Upper lobe of right lung (tissue), 1 donor: Measurements from ENCODE around the gene MMAB. TPM values are rescaled to one million over a fixed set of nuclear protein-coding genes. Genes with fewer than 3 reads are reported as not detected.

Experiments
- ATAC-seq: fragments of 200-7000 bp; cut with Tn5 transposase; one replicate; pipeline ENCODE4 v1.9.1; 2020; ENCODE audit warnings: mild to moderate bottlenecking, moderate library complexity
- DNase-seq: peaks from one replicate; pipeline ENCODE4 v3.0.0-alpha.2; 2020
- H3K27ac ChIP-seq: fragments of 200-600 bp; one replicate; pipeline ENCODE4 v1.8.0; 2022
- H3K27me3 ChIP-seq: fragments of 200-600 bp; one replicate; pipeline ENCODE4 v1.8.0; 2022; ENCODE audit warnings: mild to moderate bottlenecking
- H3K36me3 ChIP-seq: fragments of 200-600 bp; one replicate; pipeline ENCODE4 v1.8.0; 2022
- H3K4me1 ChIP-seq: fragments of 200-600 bp; one replicate; pipeline ENCODE4 v1.8.0; 2022
- H3K4me3 ChIP-seq: fragments of 200-600 bp; one replicate; pipeline ENCODE4 v1.8.0; 2022; ENCODE audit warnings: mild to moderate bottlenecking
- H3K9me3 ChIP-seq: fragments of 200-600 bp; one replicate; pipeline ENCODE4 v1.8.0; 2022
- intact Hi-C: fragments of 100-400 bp; cut with DNase I; formaldehyde crosslinking; loops from one replicate; pipeline ENCODE4 v1.11.0; 2022
- total RNA-seq: library from RNA; stranded (reverse); fragmentation: NEBNext Ultra II Directional; extraction: Animal tissue kit (Norgen Biotek cat#: 25700); gene quantifications from one replicate; pipeline ENCODE4 v1.2.1, GENCODE V29; 2021
- TF ChIP-seq, protein P1 (sequence below): fragments of 200-600 bp; IDR thresholded peaks from one replicate; pipeline ENCODE4 v1.8.0; 2022; ENCODE audit warnings: antibody characterized with exemption
- donor health status: DM: no; HTN: yes; CAD: no; lungs with severe emphysema.

Gene MMAB
- total RNA-seq, 1 donor from 2014 or later, result 58.0 TPM

DNA sequence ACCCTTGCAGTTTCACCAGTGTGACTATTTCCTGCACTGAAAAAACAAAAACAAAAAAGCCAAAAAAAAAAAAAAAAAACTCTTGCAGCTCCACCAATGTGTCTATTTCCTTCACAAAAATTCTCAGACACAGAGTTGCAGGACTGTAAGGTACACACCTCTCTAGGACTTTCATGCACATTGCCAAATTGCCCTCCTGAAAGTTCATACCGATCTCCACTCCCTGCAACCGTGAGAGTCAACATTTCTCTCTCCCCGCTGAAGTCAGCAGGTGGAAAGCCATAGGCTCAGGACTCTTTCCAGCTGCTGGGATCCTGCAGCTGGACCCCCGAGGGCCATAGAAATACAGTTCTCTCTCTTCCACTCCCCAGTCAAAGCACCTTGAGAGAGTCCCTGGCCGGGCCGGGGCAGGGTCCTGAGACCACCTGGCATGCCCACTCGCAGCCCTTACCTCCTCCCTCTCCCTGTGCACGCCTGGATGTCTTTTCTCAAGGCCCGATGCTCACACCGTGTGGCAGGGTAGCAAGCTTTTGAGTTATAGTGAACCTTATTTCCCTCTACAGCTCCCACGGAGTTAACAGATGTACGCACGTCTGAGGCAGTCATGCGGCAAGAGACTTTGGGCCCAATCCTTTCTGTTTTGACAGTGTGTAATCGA, 23.6 kb downstream of the MMAB start:
- intact Hi-C loops, result no loop called here
- no peaks in the 10 kb centered on the region for H3K4me1 ChIP-seq
- DNase-seq, result no peak
- no peak overlapping the region for H3K4me3 ChIP-seq
- peaks cover 29% of the 10 kb centered on the region for H3K27me3 ChIP-seq
- no peak overlapping the region for H3K27ac ChIP-seq
- no peaks in the 10 kb centered on the region for H3K36me3 ChIP-seq
- no peak for ATAC-seq
- TF ChIP-seq, protein P1, sequence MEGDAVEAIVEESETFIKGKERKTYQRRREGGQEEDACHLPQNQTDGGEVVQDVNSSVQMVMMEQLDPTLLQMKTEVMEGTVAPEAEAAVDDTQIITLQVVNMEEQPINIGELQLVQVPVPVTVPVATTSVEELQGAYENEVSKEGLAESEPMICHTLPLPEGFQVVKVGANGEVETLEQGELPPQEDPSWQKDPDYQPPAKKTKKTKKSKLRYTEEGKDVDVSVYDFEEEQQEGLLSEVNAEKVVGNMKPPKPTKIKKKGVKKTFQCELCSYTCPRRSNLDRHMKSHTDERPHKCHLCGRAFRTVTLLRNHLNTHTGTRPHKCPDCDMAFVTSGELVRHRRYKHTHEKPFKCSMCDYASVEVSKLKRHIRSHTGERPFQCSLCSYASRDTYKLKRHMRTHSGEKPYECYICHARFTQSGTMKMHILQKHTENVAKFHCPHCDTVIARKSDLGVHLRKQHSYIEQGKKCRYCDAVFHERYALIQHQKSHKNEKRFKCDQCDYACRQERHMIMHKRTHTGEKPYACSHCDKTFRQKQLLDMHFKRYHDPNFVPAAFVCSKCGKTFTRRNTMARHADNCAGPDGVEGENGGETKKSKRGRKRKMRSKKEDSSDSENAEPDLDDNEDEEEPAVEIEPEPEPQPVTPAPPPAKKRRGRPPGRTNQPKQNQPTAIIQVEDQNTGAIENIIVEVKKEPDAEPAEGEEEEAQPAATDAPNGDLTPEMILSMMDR, result no peak
- no peaks in the 10 kb centered on the region for H3K9me3 ChIP-seq

DNA sequence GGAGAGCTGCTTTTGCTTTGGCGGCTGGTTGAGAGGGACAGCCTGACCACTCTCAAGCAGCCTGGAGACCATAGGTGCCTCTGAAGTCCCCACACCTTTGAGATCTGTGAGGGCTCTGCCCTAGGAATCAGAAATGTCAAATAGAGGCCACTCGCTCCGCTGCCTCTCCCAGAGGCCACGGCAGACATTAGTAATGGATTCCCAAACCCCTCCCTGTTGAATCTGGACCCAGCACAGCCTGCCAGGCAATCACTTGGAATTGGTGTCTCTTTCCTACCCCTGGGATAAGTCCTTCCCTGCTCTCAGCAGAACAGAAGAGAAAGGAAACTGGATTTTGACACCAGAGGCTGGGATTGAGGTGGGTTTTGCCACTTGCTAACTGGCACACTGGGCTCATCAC, 25.0 kb downstream of the MMAB start:
- ATAC-seq (no peak), DNase-seq (no peak)
- no peaks in the 10 kb centered on the region for H3K4me1 ChIP-seq
- TF ChIP-seq, protein P1, result no peak
- intact Hi-C loops, result no loop called here
- no peaks in the 10 kb centered on the region for H3K36me3 ChIP-seq
- H3K27me3 ChIP-seq, result peaks cover 29% of the 10 kb centered on the region
- H3K9me3 ChIP-seq, result no peaks in the 10 kb centered on the region
- no peak overlapping the region for H3K27ac ChIP-seq
- no peak overlapping the region for H3K4me3 ChIP-seq

DNA sequence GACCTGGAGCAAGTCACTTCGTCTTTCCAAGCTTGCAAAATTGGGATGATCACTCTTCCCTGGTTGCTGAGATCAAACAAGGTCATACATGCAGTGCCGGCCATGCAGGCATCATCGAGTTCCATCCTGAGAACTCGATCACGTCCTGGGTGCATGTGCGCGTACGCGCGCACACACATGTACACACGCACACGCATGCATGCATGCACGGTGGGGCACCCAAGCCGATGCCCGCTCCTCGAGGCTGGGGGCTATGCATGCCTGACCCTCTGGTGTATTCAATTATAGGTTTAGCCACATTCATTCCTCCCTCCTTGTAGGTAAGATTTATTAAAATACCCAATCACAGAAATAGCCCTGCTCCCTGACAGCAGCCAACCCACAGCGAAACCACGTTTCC, 26.0 kb downstream of the MMAB start:
- peaks cover 29% of the 10 kb centered on the region for H3K27me3 ChIP-seq
- no peak overlapping the region for H3K27ac ChIP-seq
- no peaks in the 10 kb centered on the region for H3K9me3 ChIP-seq
- no peaks in the 10 kb centered on the region for H3K36me3 ChIP-seq
- DNase-seq (no peak), ATAC-seq (no peak)
- no peaks in the 10 kb centered on the region for H3K4me1 ChIP-seq
- intact Hi-C loops, result no loop called here
- H3K4me3 ChIP-seq, result no peak overlapping the region
- TF ChIP-seq, protein P1, result no peak

DNA sequence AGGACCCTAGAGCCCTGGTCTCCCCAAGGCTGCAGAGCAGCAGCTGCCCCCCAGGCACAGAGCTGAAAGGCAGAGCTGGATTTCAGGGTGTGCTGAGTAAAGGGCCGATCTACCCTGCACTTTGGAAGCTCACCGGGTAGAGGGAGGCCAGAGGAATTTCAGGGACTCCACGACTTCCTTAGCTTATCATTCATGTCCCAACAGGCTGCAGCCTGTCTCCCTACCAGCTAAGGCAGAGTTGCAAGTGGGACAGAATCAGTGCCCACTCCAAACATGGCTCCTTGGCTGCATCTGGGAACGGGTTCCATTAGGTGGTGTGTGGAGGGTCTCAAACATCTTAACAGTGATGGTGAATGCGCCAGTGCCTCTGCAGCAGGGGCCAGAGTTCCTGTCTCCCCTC, 27.5 kb downstream of the MMAB start:
- no peak overlapping the region for H3K4me3 ChIP-seq
- H3K27me3 ChIP-seq, result peaks cover 29% of the 10 kb centered on the region
- H3K4me1 ChIP-seq, result no peaks in the 10 kb centered on the region
- no peaks in the 10 kb centered on the region for H3K9me3 ChIP-seq
- TF ChIP-seq, protein P1, result no peak
- no peak for ATAC-seq
- no peak overlapping the region for H3K27ac ChIP-seq
- H3K36me3 ChIP-seq, result no peaks in the 10 kb centered on the region
- intact Hi-C loops, result no loop called here
- DNase-seq, result no peak

DNA sequence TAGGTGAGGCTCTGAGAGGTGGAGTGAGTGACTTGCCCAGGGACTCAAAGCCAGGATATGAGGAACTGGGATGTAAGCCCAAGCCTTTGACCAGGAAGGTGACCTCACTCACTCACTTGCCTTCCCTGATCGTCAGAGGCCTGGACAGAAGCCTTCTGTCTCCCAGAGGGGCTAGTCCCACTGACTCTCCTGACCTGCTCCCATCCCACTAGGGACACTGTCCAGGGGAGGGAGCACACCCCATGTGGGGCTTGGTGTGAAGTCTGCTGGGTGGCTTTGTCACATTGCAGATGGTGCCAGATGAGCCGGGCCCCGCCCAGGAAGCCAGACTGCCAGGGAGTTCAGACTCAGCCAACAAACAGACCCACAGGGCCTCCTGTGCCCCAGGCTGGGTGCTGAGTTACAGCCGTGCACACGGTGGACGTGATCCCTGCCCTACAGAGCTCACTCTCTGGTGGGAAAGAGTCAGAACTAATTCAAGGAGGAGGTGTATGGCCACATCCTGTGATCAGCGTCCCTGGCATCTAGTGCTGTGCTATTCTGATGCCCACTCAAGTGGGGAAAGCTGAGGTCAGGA, 28.3 kb downstream of the MMAB start:
- no peak for DNase-seq
- Histone ChIP-seq H3K4me3 (no peak overlapping the region), H3K9me3 (no peaks in the 10 kb centered on the region), H3K36me3 (no peaks in the 10 kb centered on the region), H3K27me3 (peaks cover 22% of the 10 kb centered on the region), H3K4me1 (no peaks in the 10 kb centered on the region), H3K27ac (no peak overlapping the region)
- no peak for ATAC-seq
- intact Hi-C loops, result no loop called here
- TF ChIP-seq, protein P1, result no peak
